Testis (tissue), 2 donors: ENCODE results near the gene LENEP.

ENCODE experiments used
- POLR2A ChIP-seq: fragments of 450-650 bp; IDR thresholded peaks from one replicate; pipeline ENCODE4 v1.6.1; 2017; ENCODE audit warnings: antibody characterized with exemption, mild to moderate bottlenecking, moderate library complexity
- TF ChIP-seq, protein P1 (sequence below), 3 experiments: fragments of 450-650 bp in 2 of 3; fragments of 200-600 bp in 1 of 3; sonication (generic) in 1 of 3; IDR thresholded peaks; one replicate each; pipeline ENCODE4 v1.5.1; 2016 to 2019; ENCODE audit warnings: antibody characterized with exemption in 3 of 3, mild to moderate bottlenecking in 2 of 3, moderate library complexity in 1 of 3

DNA sequence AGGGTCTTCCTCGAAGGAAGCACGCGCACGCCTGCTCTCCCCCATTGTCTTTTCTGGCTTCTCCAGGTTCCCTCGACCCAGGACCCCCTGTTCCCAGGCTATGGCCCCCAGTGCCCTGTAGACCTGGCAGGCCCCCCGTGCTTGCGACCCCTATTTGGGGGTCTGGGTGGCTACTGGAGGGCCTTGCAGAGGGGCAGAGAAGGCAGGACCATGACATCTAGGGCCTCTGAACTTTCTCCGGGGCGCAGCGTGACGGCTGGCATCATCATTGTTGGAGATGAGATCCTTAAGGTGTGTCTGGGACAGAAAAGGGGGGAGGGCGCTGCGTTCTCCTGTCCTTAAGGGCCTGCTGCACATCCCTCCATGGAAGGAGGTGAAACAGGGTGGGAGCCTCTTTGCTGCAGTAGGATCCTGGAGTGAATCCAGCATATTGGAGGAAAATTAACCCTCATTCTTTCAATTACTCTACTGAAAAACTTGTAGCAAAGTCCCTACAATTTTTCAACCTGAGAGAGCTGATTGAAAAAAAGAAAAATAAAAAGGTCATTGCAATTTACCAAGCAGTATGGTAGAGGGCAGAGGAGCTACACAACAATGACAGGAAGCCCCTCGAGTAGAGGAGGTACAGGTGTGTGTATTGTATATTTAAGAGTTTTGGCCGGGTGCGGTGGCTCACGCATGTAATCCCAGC, 9.5 kb upstream of the LENEP start:
- TF ChIP-seq, protein P1, sequence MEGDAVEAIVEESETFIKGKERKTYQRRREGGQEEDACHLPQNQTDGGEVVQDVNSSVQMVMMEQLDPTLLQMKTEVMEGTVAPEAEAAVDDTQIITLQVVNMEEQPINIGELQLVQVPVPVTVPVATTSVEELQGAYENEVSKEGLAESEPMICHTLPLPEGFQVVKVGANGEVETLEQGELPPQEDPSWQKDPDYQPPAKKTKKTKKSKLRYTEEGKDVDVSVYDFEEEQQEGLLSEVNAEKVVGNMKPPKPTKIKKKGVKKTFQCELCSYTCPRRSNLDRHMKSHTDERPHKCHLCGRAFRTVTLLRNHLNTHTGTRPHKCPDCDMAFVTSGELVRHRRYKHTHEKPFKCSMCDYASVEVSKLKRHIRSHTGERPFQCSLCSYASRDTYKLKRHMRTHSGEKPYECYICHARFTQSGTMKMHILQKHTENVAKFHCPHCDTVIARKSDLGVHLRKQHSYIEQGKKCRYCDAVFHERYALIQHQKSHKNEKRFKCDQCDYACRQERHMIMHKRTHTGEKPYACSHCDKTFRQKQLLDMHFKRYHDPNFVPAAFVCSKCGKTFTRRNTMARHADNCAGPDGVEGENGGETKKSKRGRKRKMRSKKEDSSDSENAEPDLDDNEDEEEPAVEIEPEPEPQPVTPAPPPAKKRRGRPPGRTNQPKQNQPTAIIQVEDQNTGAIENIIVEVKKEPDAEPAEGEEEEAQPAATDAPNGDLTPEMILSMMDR (IDR thresholded peaks at IDR 0.05), result no peak
- TF ChIP-seq POLR2A, result no peak
